ENCODE measurements around the gene INIP. TPM values are rescaled to one million over a fixed set of nuclear protein-coding genes. Genes with fewer than 3 reads are reported as not detected.

The INIP gene
- total RNA-seq, 1 donor, result 15.6 TPM

DNA sequence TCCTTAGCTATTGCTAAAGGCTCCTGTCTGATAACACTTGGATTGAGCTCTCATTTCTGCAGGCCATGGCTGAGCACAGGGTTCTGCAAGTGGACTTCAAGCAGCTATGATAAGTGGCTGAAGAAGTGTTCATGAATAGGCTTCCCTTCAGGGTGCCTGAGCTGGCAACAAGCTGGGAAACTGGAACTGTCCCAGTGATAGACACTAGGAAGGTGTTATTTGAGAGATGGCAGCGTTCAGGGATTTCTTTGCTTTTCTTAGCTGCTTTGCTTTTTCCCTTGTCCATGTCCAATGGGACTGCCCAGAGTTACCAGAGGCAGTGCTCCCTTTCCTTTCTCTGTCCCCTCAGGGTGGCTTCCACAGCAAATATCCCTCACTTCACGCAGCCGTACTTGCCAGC is 75.8 kb downstream of the INIP start:
- peaks cover 5% of the 10 kb centered on the region for H3K9me3 ChIP-seq (ENCODE audit: low read depth, low read length)
- TF ChIP-seq, protein P1, sequence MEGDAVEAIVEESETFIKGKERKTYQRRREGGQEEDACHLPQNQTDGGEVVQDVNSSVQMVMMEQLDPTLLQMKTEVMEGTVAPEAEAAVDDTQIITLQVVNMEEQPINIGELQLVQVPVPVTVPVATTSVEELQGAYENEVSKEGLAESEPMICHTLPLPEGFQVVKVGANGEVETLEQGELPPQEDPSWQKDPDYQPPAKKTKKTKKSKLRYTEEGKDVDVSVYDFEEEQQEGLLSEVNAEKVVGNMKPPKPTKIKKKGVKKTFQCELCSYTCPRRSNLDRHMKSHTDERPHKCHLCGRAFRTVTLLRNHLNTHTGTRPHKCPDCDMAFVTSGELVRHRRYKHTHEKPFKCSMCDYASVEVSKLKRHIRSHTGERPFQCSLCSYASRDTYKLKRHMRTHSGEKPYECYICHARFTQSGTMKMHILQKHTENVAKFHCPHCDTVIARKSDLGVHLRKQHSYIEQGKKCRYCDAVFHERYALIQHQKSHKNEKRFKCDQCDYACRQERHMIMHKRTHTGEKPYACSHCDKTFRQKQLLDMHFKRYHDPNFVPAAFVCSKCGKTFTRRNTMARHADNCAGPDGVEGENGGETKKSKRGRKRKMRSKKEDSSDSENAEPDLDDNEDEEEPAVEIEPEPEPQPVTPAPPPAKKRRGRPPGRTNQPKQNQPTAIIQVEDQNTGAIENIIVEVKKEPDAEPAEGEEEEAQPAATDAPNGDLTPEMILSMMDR (IDR thresholded peaks at IDR 0.05; ENCODE audit: extremely low read depth, low read depth, low read length), result no peak
- H3K79me2 ChIP-seq (ENCODE audit: insufficient read depth, low read length), result no peaks in the 10 kb centered on the region
- no peaks in the 10 kb centered on the region for H3K4me1 ChIP-seq (ENCODE audit: insufficient read depth, low read length)
- H2AFZ ChIP-seq (ENCODE audit: low read length), result no peak overlapping the region
- H3K27me3 ChIP-seq (ENCODE audit: insufficient read depth, low read length), result no peaks in the 10 kb centered on the region
- H3K36me3 ChIP-seq (ENCODE audit: insufficient read depth, low read length), result peaks cover 3% of the 10 kb centered on the region
- H3K4me2 ChIP-seq (ENCODE audit: insufficient read depth, low read length), result no peak overlapping the region
- H3K4me3 ChIP-seq (ENCODE audit: insufficient read depth, low read length), result no peak overlapping the region
- H3K27ac ChIP-seq (ENCODE audit: low read depth, low read length), result no peak overlapping the region
- no peak for DNase-seq (ENCODE audit: insufficient read length, low spot score, missing footprints)
- no peaks in the 10 kb centered on the region for H4K20me1 ChIP-seq (ENCODE audit: insufficient read depth, low read length)

DNA sequence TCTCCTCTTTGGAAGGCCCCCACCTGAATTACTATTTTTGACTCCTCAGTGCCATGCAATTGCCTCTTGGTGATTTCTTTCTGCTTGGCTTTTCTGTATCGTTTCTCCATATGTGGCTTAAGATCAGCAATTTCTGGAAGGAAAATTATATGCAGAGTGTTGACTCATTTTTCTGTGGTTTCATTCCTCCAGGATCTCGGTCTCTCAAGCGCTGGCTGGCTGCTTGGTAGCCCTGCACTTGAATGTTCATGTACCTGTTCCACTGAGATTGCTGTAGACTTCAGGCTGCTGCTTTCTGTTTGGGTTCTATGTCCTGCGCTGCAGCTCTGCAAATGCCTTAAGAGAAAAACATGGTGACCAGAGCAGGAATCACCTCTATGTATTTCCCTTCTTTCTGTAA is 77.6 kb downstream of the INIP start:
- H2AFZ ChIP-seq (ENCODE audit: low read length), result no peak overlapping the region
- H3K27me3 ChIP-seq (ENCODE audit: insufficient read depth, low read length), result no peaks in the 10 kb centered on the region
- H3K4me3 ChIP-seq (ENCODE audit: insufficient read depth, low read length), result no peak overlapping the region
- no peak overlapping the region for H3K4me2 ChIP-seq (ENCODE audit: insufficient read depth, low read length)
- no peak overlapping the region for H3K27ac ChIP-seq (ENCODE audit: low read depth, low read length)
- no peaks in the 10 kb centered on the region for H3K4me1 ChIP-seq (ENCODE audit: insufficient read depth, low read length)
- DNase-seq (ENCODE audit: insufficient read length, low spot score, missing footprints), result peak; percentile 74
- H4K20me1 ChIP-seq (ENCODE audit: insufficient read depth, low read length), result no peaks in the 10 kb centered on the region
- no peaks in the 10 kb centered on the region for H3K79me2 ChIP-seq (ENCODE audit: insufficient read depth, low read length)
- TF ChIP-seq, protein P1 (IDR thresholded peaks at IDR 0.05; ENCODE audit: extremely low read depth, low read depth, low read length), result no peak
- H3K36me3 ChIP-seq (ENCODE audit: insufficient read depth, low read length), result peaks cover 3% of the 10 kb centered on the region
- H3K9me3 ChIP-seq (ENCODE audit: low read depth, low read length), result peaks cover 5% of the 10 kb centered on the region

Other genes starting within 250 kb of the INIP start
- 2.4 and 2.5 TPM in 2 replicates for gene KIAA1958, start 231.3 kb downstream of the INIP start, total RNA-seq
- gene SNX30, start 32.6 kb upstream of the INIP start, total RNA-seq, result 38.7 and 41.5 TPM in 2 replicates
- gene SLC46A2, start 172.8 kb upstream of the INIP start, total RNA-seq, result under 0.01 TPM in 1 of 2 replicates, not detected in the other